HG03060 (cell line): ENCODE results near the gene SGK1.

Experiments
- ATAC-seq: cut with Tn5 transposase; IDR thresholded peaks from one replicate; pipeline ENCODE4 v1.9.1; 2021; ENCODE audit warnings: low read depth, moderate number of reproducible peaks; ENCODE audit not compliant: unreplicated experiment

Gene SGK1

DNA sequence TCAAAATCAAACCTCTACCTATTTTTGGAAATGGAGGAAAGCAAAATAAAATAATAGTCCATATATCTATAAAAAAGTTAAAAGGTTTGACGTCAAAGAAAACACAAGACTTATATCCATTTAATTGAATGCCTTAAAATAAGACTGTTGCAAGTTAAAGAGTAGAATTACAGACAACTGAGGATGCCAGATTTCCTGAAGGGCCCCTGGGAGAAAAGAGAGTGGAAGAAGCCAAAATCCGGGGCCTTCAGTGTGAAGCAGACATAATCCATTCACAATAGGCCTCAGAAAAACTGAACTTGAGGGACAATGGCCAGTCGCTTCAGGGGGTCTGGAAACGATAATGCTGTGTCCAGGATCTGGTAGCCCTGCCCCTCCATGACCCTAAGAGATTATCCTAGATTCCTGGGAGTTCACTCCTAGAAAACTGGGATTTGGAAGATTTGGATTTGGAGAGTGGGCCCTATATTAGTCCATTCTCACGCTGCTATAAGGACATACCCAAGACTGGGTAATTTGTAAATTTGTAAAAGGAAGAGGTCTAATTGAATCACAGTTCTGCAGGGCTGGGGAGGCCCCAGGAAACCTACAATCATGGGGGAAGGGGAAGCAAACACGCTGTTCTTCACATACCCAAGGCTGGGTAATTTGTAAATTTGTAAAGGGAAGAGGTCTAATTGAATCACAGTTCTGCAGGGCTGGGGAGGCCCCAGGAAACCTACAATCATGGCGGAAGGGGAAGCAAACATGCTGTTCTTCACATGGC lies 171.5 kb downstream of the SGK1 start:
- ATAC-seq = no peak

DNA sequence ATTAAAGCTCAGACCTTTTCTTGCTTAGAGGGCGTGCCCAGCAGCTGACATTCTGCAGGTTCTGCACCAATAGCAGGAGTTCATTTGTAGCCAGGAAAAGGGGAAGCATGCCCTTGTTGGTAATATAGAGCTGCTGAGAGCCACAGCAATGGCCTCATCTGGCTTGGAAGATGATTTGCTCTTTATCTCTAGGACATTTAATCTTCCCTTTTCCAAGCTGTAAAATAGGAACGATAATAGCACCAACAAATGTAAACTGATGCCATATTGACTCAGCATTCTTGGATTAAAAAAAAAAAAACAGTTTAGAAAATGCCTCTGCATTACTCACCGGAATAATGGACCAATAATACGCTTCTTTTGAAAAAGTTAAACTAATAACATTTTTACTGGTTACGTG lies 172.1 kb downstream of the SGK1 start:
- no peak for ATAC-seq

DNA sequence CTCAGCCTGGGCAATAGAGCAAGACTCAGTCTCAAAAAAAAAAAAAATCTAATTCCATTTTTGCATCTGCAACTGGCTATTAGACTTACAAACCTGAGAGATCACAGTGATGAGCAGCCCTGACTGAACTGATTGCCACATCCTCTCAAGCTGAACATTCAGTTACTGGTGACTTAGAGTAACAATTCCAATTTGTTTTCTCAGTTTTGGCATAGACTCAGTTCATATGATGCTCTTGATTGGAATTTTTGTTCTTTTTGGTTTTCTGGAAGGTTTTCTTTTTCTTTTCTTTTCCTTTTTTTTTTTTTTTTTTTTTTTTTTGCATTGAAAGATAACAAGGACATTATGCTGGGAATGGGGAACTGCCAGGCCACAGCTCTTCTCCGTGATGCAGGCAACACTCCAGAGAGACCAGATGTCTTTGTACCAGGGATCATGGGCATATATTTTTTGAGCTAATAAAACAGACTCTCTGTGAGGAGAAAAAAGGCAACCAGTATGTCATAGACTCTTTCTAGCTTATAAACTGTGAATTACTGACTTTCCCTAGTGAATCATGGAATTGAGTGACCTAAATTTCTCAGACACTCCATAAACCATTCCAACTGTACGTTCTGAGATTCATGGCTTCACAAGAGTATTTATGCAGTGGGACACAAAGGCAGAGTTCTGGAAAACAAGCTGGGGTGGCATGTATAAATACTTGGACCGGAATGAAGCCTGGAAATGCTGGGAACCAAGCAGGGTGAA lies 179.5 kb downstream of the SGK1 start:
- no peak for ATAC-seq

DNA sequence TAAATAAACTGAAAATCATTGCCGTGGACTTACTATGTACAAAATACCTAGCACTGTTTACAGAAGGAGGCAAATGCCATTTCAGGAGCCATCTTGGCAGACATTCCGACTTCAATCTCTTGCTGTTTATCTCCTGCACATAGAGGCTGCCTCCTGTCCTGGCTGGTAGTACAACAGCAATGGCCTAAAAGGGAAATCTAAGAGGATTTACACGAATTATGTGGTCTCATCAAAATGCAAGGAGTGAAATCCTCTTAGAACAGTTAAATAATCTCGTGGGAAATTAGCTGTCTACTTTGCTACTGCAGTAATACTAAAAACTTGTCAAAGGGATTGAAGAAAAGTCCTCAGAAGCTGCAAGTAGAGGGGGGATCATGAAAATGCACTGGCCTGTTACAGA lies 183.3 kb downstream of the SGK1 start:
- no peak for ATAC-seq

DNA sequence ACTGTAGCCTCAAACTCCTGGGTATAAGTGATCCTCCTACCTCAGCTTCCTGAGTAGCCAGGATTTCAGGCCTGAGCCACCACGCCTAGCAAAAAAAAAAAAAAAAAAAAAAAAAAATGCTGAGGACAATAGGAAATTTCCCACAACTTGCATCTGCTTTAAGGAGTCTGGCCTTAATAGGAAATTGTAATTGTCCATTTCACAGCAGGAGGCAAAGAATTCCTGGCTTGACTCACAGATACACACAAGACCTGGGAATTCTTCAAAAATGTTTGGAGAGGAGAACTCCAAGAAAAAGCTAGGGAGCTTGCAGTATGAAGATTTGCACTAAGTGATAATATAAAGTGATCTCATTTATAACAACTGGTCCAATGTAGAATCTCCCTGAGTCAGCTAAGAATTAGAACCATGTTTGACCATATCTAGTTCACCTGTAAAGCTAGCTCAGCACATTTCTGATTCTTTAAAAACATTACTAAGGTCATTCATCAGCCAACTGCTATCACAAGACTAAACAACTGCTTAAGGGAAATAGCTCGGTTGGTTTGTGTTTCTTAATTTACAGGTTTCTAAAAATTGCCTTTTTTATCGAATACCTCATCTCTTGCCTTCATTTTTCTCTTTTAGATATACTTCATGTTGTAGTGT lies 185.3 kb downstream of the SGK1 start:
- ATAC-seq = no peak

DNA sequence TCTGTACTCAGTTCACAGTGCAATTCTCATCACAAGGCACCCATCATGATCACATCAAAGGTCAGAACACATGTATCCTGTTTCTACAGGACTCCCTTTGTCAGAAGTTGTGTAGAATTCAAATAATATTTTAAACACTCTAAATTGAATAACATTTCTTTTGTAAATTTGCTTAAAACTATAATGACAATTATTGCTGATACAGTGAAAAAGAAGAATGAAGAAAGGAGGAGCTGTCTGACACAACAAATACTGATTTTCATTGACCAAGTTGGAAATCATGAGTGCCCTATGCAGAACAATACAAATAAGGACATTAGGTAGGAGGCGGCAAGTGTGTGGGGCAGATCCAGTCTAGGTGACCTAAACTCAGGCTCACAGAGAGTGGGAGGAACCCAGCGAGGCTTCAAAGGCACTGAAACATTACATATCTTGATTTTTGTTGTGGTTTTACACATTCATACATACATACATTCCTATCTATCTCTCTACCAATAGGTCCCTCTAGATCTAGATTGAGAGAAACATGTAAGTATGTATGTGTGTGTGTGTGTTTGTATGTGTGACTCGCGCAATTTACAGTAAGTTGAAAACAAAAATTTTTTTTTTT lies 186.3 kb downstream of the SGK1 start:
- no peak for ATAC-seq

DNA sequence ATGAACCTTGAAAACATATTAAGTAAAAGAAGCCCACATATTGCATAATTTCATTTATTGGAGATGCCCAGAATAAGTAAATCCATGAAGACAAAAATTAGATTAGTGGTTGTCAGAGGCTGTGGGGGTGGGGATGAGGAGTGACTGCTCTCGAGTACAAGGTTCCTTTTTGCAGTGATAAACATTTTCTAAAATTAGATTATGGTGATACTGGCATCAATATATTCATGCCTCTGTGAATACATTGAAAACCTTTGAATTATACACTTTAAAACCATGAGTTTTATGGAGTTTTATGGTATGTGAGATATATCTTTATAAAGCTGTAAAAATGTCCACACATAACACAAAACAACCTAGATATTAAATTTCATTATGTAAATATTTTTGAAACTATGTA lies 189.8 kb downstream of the SGK1 start:
- no peak for ATAC-seq

DNA sequence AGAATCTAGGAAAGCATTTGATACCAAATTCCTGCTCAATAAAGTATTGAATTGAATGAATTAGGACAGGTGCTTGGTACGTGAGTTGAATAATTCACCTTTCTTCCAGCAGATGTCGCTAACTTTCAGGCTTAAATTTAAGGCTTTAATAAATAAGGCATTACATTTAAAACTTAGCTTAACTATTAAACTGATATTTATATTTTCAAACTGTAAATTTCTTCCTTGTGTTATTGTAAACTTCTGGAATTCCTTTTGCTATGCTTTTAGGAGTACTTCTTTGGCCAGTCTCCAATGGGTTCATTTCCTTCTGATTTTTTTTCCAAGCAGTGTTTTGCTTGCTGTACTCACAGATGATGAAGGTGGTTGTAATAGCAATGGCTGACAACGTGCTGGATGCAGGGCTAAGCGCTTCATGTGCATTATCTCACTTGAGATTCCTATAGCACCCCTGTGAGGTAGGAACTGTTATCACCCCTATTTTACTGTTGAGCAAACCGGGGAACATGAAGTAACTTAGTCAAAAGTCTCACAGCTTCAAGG lies 194.2 kb downstream of the SGK1 start:
- no peak for ATAC-seq

DNA sequence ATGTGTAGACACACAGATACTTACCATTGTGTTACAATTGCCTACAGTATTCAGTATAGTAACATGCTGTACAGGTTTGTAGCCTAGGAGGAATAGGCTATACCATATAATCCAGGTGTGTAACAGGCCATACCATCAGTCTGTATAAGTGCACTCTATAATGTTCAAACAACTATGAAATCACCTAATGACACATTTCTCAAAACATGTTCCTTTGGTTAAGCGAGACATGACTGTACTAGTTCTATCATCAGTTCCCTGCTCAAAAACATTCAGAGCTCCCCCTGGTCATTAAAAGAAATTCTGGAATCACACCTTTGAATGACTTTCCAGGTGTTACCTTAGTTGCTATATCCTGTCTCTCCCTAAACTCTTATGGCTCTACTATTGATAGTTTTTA lies 195.1 kb downstream of the SGK1 start:
- ATAC-seq = no peak

DNA sequence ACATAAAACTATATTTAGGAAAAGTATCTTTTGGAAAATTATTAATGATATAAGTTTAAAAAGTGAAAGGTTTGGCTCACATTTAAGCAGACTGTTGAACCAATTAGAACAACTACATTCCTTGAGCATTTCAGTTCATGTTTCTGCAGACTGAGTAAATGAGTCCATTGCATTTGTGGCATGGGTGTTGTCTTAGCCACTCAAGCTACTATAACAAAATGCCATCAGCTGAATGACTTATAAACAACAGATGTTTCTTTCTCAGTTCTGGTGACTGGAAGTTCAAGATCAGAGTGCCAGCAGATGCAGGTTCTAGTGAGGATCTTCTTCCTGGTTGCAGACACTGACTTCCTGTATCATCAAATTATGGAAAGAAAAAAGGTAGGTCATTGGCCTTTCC lies 198.4 kb downstream of the SGK1 start:
- ATAC-seq = no peak
